OCI-LY3 (cell line): ENCODE measurements around the gene CARD11.

Source experiments
- H2AFZ ChIP-seq: fragments of 200-600, 300-600 bp; shearing (Covaris generic); 2 replicates; pipeline ENCODE4 v1.6.0; 2014; ENCODE audit warnings: antibody characterized with exemption, low read depth, low read length
- H3K27ac ChIP-seq: fragments of 200-600, 300-600 bp; sonication (generic); 2 replicates; pipeline ENCODE4 v1.5.1; 2014; ENCODE audit warnings: mild to moderate bottlenecking, low read length, moderate library complexity, mixed read lengths
- H3K27me3 ChIP-seq: fragments of 200-600, 300-600 bp; sonication (generic); 2 replicates; pipeline ENCODE4 v1.6.1; 2014; ENCODE audit warnings: low read depth, low read length, mixed read lengths
- H3K36me3 ChIP-seq: fragments of 200-600, 300-600 bp; sonication (generic); replicated peaks from 2 replicates; pipeline ENCODE3; 2014; ENCODE audit warnings: low read depth, low read length, mixed read lengths
- H3K4me1 ChIP-seq: fragments of 300-600, 200-600 bp; sonication (generic); 2 replicates; pipeline ENCODE4 v1.6.1; 2014; ENCODE audit warnings: low read length, mixed read lengths
- H3K4me2 ChIP-seq: fragments of 200-600, 300-600 bp; sonication (generic); 2 replicates; pipeline ENCODE4 v1.6.1; 2014; ENCODE audit warnings: low read length, mixed read lengths
- H3K4me3 ChIP-seq: fragments of 300-600, 200-600 bp; sonication (generic); 2 replicates; pipeline ENCODE4 v1.5.1; 2014; ENCODE audit warnings: antibody characterized with exemption, mild to moderate bottlenecking, low read length, moderate library complexity
- H3K79me2 ChIP-seq: fragments of 300-600, 200-600 bp; shearing (Covaris generic); 2 replicates; pipeline ENCODE4 v1.6.1; 2014; ENCODE audit warnings: mild to moderate bottlenecking, low read length, mixed read lengths
- H3K9ac ChIP-seq: fragments of 300-600, 200-600 bp; shearing (Covaris generic); 2 replicates; pipeline ENCODE4 v1.6.0; 2014; ENCODE audit warnings: mild to moderate bottlenecking, low read length, moderate library complexity
- H3K9me3 ChIP-seq: fragments of 200-600, 300-600 bp; shearing (Covaris generic); 2 replicates; pipeline ENCODE4 v1.6.1; 2014; ENCODE audit warnings: low read length, mixed read lengths; ENCODE audit not compliant: insufficient read depth
- H4K20me1 ChIP-seq: fragments of 200-600, 300-600 bp; sonication (generic); 2 replicates; pipeline ENCODE4 v1.6.1; 2016; ENCODE audit warnings: low read length, mixed read lengths; ENCODE audit not compliant: insufficient read depth
- CTCF ChIP-seq: fragments of 200-600, 300-600 bp; sonication (generic); IDR thresholded peaks from 2 replicates; pipeline ENCODE4 v1.5.1; 2014; ENCODE audit warnings: antibody characterized with exemption, low read length, low read depth
- EZH2phosphoT487 ChIP-seq: fragments of 200-600 bp; shearing (Covaris generic); IDR thresholded peaks from 2 replicates; pipeline ENCODE4 v1.6.1; 2018; ENCODE audit warnings: antibody characterized with exemption, mixed run types, low read depth

Gene CARD11

GRCh38 chr7:3087243-3087755 is 43.6 kb upstream of the CARD11 start:
- Histone ChIP-seq H3K36me3 (no peaks in the 10 kb centered on the region), H3K79me2 (no peaks in the 10 kb centered on the region), H4K20me1 (no peaks in the 10 kb centered on the region), H3K27ac (no peak overlapping the region), H3K9ac (no peak overlapping the region), H3K9me3 (no peaks in the 10 kb centered on the region), H3K4me1 (peaks cover 6% of the 10 kb centered on the region), H3K27me3 (peaks cover 8% of the 10 kb centered on the region; the same call in 1 of the 2 replicates), H2AFZ (no peak overlapping the region), H3K4me3 (no peak overlapping the region), H3K4me2 (no peak overlapping the region)
- TF ChIP-seq EZH2phosphoT487: no peak
- TF ChIP-seq CTCF: no peak

- Histone ChIP-seq H3K9me3 (no peaks in the 10 kb centered on the region), H2AFZ (no peak overlapping the region), H3K4me2 (no peak overlapping the region), H3K27me3 (peaks cover 8% of the 10 kb centered on the region; the same call in 1 of the 2 replicates), H4K20me1 (no peaks in the 10 kb centered on the region), H3K4me3 (no peak overlapping the region), H3K4me1 (peaks cover 3% of the 10 kb centered on the region; the same call in 1 of the 2 replicates), H3K36me3 (no peaks in the 10 kb centered on the region), H3K79me2 (no peaks in the 10 kb centered on the region), H3K9ac (no peak overlapping the region), H3K27ac (no peak overlapping the region)
- TF ChIP-seq CTCF: no peak
- no peak for TF ChIP-seq EZH2phosphoT487
Measured at GRCh38 chr7:3083350-3083749, 39.7 kb upstream of the CARD11 start.

GRCh38 chr7:3082831-3083230 is 39.2 kb upstream of the CARD11 start:
- no peak overlapping the region for H2AFZ ChIP-seq
- no peak overlapping the region for H3K9ac ChIP-seq
- no peaks in the 10 kb centered on the region for H3K79me2 ChIP-seq
- no peak overlapping the region for H3K4me3 ChIP-seq
- peaks cover 8% of the 10 kb centered on the region; the same call in 1 of the 2 replicates for H3K27me3 ChIP-seq
- no peak overlapping the region for H3K4me2 ChIP-seq
- H4K20me1 ChIP-seq: no peaks in the 10 kb centered on the region
- TF ChIP-seq EZH2phosphoT487: no peak
- TF ChIP-seq CTCF: no peak
- H3K27ac ChIP-seq: no peak overlapping the region
- H3K4me1 ChIP-seq: no peaks in the 10 kb centered on the region
- no peaks in the 10 kb centered on the region for H3K9me3 ChIP-seq
- H3K36me3 ChIP-seq: no peaks in the 10 kb centered on the region

GRCh38 chr7:3082386-3082785 is 38.7 kb upstream of the CARD11 start:
- Histone ChIP-seq H3K27me3 (peaks cover 6% of the 10 kb centered on the region; the same call in 1 of the 2 replicates), H3K4me1 (no peaks in the 10 kb centered on the region), H3K36me3 (no peaks in the 10 kb centered on the region), H4K20me1 (no peaks in the 10 kb centered on the region), H3K9ac (no peak overlapping the region), H3K27ac (no peak overlapping the region), H3K9me3 (no peaks in the 10 kb centered on the region), H3K4me2 (no peak overlapping the region), H3K79me2 (no peaks in the 10 kb centered on the region), H2AFZ (no peak overlapping the region), H3K4me3 (no peak overlapping the region)
- no peak for TF ChIP-seq CTCF
- no peak for TF ChIP-seq EZH2phosphoT487
